HG02798 (cell line): ENCODE data around the gene CTIF.

ENCODE experiments used
- ATAC-seq: cut with Tn5 transposase; IDR thresholded peaks from one replicate; pipeline ENCODE4 v1.9.1; 2021; ENCODE audit warnings: mild to moderate bottlenecking; ENCODE audit not compliant: unreplicated experiment, poor library complexity

The CTIF gene

DNA sequence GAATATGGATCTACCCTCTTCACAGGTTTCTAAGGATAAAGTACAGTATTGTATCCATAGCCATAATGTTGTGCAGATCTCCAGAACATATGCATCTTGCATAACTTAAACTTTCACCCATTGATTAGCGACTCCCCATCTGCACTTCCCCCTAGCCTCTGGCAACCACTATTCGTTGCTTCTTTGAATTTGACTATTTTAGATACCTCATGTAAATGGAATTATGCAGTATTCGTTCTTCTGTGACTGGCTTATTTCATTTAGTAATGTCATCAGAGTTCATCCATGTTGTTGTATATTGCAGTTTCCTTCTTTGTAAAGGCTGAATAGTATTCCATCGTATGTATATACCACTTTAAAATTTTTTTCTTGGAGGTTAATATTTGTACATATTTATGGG, 283.0 kb downstream of the CTIF start:
- no peak for ATAC-seq

- ATAC-seq: no peak
These were observed 285.6 kb downstream of the CTIF start for GRCh38 chr18:48824231-48824970.

- no peak for ATAC-seq
These were observed 286.4 kb downstream of the CTIF start for GRCh38 chr18:48825101-48825745.

DNA sequence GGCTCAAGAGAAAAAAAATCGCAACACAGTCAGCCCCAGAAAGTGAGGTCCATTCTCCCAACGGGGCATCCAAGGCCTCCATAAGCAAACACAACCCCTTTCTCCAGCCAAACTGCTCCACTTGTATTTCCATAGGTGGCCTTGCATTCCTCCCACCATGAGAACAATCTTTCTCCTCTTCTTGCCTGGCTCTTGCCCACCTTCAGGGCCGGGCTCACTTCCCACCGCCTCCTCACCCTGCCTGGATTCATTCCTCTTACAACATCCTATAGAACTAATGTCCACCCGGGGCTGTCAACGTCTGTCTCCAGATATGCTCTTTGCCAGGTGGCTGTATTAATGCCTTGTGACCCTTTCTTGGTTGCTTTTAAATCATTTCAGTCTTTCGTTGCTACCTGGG, 287.4 kb downstream of the CTIF start:
- ATAC-seq: no peak

GRCh38 chr18:48826806-48827205, 288.0 kb downstream of the CTIF start:
- no peak for ATAC-seq

GRCh38 chr18:48827291-48828193, 288.7 kb downstream of the CTIF start:
- no peak for ATAC-seq

DNA sequence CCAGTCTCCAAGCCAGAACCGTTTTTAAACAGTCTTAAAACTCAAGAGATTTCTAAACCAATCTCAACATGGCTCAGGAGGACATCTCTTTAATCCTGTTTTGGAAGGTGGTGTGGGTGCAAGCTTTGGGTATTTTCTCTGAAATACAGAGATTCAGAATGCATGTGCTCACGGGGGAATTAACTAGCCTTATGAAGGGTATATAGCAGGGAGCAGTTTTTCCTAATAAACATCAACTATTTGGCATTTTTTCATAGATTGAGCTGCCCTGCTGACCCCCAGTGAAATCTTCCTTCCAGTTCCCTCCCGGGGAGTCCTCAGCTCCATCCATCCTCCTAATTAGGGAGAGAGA, 289.3 kb downstream of the CTIF start:
- ATAC-seq: no peak

GRCh38 chr18:48828691-48829442, 290.0 kb downstream of the CTIF start:
- no peak for ATAC-seq

DNA sequence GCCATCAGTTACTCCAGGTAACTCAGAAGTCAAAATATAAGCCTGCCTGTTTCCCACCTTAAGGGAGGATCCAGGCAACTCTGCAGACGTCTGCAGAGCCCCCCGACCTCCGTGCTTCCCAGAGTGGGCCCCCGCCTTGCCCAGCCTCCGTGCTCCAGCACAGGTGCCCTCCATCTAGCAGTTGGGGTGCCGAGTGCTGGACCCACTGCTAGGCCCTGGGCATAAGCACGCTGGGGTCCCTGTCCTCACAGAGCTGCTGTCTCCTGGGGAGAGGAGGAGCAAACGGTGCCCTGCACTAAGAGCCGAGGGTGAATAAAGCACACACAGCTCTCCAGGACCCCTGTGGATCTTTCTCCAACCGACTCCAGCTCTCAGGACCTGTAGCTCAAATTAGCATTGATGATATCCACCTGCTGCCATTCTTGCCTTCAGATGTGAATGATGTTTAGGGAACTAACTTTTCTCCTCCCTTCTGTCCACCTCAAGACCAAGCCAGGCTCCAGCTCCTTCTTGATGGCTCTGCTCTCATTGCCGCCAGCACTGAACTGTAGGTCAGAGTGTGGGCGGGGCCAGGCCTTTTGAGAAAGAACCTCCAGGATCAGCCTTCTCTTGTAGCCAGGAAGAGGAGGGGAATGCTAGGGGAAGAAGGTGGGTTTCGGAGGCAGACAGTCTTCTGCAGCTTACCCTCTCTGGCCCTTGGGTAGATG, 290.8 kb downstream of the CTIF start:
- ATAC-seq: no peak

DNA sequence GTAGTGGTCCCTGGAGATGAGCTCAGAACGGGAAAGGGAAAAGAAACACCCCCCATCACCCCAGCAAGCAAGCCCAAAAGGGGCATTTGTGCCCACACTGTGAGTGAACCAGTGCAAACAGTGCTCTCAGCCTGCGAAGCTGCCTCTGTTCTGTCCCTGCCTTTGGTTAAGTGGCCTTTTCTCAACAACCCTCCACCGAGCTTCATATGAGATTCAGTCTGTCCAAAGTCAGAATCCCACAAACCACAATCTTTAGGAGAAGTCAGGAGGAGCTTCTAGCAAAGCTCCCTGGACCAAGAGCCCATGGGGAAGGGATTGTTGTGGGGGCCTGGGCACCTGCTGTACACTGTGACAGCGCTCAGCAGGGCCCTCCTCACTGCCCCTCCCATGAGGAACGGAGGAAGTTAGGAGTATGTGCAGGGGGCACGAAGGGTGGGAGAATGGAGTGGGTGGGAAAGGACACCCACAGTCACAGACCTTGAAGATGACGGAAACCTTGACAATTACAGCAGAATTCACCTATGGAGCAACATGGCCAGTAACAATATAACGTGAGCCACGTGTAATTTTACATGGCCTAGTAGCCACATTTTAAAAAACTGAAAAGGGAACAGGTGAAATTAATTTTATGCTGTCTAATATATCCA, 292.4 kb downstream of the CTIF start:
- ATAC-seq: no peak

DNA sequence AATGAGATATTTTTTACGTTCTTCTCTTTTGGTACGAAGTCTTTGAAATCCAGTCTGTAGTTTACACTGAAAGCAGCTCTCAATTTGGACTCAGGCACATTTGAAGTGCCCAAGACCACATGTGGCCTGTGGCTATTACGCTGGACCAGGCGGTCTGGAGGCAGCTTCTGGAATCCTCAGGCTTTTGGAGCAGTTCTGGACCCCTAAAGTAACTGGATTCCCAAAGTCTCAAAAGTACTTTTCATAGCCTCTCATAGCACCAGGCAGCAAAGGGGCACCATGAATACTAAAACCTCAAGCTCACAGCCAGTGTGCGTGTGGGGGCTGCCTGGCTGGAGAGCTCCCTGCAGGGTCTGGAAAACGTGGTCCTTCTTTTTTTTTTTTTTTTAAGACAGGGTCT, 293.0 kb downstream of the CTIF start:
- no peak for ATAC-seq

- ATAC-seq: no peak
These were observed 294.3 kb downstream of the CTIF start for GRCh38 chr18:48832938-48833700.

GRCh38 chr18:48833701-48834412, 295.0 kb downstream of the CTIF start:
- peak; percentile 85 for ATAC-seq

- ATAC-seq: peak; percentile 53
These were observed 295.7 kb downstream of the CTIF start for GRCh38 chr18:48834413-48835031.

DNA sequence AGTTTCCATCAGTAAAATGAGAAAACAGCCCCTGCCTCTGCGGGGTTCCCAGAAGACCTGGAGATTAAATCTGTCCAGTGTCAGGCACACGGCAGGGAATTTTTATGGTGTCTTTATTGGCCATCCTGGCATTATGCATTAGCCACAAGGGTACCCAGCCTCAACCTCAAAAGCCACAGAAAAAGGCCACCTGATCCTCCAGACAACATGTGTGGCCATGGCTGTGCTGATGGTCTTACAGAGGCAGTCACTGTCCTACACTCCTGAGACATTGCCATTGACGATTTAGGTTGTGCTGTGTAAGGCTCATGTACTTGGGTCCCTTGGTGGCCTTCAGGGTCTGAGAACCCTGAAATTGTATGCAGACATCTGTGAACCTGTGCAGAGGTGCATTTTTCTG, 296.3 kb downstream of the CTIF start:
- no peak for ATAC-seq

DNA sequence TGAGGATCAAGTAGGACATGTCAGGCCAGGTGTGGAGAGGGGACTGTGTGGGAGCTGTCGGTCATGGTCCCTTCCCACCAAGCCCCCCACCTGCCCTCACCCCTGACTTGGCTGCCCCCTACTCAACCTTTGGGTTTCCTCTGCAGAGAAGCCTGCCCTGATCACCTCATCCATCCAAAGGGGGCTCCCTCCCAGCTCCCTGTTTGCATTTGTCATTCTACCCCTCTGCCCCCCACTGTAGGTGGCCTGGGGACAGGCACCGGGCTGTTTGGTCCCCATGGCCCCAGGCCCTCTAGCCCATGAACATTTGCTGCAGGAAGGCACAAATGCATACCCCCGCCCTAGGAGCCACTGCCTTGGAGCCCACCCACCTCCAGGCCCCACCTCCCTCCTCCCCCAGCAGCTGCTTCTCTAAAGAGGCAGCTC, 296.9 kb downstream of the CTIF start:
- ATAC-seq: no peak

DNA sequence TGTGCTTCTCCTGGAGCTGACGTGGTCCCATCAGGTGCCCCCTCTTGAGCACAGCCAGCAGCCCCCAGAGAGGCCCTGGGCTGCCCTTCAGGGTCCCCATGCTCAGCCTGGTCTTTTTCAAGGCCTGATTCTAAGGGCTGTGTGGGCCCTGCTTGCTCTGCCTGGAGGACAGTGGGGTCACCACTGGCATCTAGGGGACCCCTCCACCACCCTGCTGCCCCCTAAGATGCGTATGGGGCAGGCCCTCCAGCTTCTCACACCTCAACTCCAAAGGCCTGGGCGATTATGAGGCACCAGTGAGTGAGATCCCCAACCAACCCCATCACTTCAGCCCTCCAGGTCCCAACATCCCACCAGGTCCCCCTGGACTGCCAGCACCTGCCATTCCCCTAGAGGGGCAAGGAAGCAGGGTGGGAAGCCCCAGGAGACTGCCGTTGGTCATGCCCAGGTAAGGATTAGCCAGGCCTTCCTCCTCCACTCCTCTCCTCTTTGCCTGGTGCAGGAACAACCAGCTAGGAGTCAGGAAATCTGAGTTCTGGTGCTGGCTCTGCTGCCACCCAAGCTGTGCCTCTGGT, 297.5 kb downstream of the CTIF start:
- ATAC-seq: no peak
